ENCODE results near the gene PPP1R3A.
"Not testable (repeated sequence)": the region's sequence is repeated elsewhere in the genome, so short reads cannot be mapped to it uniquely, and the experiment has no call there.

Gene PPP1R3A

DNA sequence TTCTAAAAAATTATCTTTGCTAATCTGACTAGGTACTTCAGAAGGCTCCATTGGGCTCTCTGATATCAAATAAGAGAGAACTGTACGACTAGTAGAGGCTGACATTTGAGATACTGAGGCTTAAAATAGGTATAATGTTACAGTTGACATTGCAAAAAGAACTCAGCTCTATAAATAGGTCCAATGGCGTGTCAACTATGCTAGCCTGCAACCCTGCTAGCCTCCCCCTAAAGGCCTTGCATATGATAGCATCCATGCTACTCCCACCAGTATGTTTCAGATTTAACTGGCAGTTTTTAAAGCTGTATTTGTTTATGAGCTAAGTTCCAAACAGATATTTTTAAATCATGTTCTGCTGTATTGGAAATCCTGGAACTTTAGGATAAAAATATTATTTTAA is at the start of gene PPP1R3A:
TSS of gene PPP1R3A (minus strand) at position 64 of the 400 bp plus-strand sequence. CDS start at position 51, 13 bp downstream.
- no peak for DNase-seq

DNA sequence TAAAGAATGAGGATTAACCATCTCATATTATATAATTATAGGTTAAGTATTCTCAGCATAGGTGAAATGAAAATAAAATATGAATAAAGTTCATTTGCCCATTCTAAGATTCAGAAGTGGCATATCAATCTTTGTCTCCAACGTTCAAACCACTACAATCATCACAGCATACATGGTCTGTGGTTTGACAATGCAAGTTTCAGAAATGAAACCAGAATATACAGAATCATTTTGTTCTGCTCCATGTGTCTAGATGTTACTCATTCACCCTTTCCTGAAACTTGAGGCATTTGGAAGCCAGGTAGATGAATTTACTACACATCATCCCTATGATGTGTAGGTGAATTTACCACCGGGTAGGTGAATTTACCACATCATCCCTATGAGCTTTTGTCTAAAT is 44.5 kb upstream of the PPP1R3A start:
- DNase-seq, result no peak

GRCh38 chr7:113959910-113960309 is 41.1 kb upstream of the PPP1R3A start:
- no peak for DNase-seq

- DNase-seq, result no peak
Observed at GRCh38 chr7:113955157-113955556, 36.3 kb upstream of the PPP1R3A start.

- no peak for DNase-seq
Observed at GRCh38 chr7:113953553-113953952, 34.7 kb upstream of the PPP1R3A start.

DNA sequence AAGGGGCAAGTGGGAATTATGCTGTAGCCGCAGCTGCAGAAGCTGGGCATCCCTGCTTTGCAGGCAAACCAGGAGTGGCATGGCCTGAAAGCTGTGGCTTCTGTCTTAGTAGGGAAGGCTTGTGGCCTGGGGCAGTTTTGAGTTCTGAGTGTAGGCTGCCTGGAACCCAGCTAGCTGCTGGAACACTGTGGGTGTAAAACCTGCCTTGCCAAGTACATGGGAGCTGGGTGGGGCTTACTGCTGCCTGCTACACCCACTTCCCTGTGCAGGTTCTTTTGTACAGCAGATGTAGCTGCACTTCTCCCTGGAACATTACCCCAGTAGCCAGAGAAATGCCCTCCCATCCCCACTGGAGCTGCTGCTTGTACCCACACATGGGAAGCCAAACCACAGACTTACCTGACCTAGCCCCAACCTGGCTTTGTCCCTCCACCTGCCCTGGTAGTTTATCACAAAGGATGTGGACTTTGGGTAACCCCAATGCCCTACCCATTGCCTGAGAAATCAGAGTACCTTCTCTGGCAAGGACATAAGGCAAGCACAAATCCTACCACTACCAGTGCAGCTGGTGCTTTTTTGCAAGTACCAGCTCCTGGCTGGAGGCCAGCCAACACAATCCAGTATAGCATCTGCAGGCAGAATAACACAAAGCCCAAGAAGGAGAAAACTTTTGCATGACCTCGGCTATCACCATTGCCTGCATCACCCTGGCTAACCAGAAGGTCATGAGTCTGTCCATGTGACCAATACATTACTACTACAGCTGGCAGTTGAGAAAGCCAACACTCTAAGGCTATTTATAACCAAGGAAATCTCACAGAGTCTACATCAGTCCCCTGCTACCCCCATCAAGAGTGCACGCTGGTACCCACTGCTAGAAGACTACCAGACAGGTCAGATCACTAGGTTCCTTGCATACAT is 26.5 kb upstream of the PPP1R3A start:
- DNase-seq, result no peak

DNA sequence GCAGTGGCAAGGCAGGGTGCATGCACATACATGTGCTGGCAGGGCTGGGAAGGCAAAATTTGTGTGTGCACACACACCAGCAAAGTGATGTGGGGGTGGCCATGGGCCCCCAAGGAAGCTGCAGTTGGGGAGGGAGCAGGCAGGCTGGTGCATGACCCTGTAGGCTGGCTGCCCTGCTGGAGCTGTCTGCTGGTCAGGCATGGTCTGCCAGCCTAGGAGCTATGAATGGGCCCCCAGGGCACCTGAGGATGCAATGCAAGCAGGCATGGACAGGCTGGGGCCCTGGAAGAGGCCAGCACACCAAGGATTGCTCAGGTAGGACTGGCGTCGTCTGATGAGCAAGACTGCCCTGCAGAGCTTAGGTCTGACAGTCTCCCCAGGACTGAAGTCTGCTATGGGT is 18.2 kb upstream of the PPP1R3A start:
- no peak for DNase-seq

DNA sequence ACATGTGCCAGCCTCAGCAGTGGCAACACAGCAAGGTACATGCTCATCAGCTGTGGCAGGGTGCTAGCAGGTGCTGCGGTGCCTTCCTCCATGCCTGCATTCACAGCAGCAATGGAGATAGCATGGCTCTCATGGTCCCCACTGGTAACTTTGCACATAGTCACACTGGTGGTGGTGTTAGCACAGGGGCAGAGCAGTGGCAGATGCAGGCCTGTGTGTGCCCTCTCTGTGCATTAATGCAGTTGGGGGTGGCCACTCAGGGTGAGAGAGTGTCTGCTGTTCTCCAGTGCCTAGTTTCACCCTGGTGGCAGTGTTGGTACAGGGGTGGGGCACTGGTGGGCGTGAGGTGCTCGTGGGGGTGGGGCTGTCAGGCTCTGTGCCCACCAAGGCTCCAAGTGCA is 17.7 kb upstream of the PPP1R3A start:
- DNase-seq, result no peak

DNA sequence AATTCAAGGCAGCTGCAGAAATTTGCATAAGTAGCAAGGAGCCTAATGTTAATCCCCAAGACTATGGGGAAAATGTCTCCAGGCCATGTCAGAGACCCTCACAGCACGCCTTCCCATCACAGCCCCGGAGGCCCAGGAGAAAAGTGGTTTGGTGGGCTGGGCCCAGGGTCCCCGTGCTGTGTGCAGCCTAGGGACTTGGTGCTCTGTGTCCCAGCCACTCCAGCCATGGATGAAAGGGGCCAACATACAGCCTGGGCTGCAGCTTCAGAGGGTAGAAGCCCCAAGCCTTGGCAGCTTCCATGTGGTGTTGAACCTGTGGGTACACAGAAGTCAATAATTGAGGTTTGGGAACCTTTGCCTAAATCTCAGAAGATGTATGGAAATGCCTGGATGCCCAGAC is 10.6 kb upstream of the PPP1R3A start:
- DNase-seq, result not testable (repeated sequence)

DNA sequence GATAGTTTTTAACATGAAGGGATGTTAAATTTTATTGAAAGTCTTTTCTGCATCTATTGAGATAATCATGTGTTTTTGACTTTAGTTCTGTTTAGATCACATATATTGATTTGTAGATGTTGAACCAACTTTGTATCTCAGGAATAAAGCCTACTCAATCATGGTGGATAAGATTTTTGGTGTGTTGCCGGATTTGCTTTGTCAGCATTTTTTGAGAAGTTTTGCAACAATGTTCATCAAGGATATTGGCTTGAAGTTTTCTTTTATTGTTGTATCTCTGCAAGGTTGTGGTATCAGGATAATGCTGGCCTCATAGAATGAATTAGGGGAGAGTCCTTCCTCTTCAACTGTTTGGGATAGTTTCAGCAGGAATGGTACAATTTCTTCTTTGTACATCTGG is 9.3 kb upstream of the PPP1R3A start:
- no peak for DNase-seq

DNA sequence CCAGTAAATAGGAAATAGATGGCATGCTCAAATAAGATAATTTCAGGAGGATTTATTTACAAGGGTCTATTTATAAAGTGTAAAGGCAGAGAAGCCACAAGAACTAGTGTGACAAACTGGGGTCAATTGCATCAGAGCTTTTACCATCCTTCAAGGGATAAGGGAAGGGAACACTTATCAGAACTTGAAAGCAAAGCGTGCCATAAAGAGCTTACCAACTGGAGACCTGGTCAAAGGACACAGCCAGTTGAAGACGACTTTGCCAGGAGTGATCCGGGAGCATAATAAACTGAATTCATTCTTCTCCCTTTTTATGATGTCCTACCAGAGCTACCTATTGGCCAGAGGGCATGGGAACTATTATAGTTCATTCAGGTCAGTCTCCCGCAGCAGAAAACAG is 3.2 kb upstream of the PPP1R3A start:
- DNase-seq, result no peak

DNA sequence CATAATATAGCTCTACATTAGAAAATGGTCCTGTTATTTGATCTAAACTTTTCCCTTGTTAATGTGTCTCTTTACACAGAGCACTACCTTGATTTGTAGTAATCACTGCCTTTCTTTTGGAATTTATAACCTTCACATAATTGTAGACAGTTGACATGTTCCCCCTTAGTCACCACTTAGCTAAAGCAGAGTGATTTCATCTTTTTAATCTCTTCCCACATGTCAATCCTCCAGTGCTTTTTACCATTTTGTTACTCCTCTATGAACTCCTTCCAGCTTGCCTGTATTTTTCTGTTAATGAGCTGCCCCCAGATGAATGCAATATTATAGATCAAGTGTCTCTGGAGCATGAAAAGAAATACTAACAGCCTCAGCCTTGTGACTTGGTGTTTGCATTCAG is 2.6 kb upstream of the PPP1R3A start:
- DNase-seq, result no peak

DNA sequence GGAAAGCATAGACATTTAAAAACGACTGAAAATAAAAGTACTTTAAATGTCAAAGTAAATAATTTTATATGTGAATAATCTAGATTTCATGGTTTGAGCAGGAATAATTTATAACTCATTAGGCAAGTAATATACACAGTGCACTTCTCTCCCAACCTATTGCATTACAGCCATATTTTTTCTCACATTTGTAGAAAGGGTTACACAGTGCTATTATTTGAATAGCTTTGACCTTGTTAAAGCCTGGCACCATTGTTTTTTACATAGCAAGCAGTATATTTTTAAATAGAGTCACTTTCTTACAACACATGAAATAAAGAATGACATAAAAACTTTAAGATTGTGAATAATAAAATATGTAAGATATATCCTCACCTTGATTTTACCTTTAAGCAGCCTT is 969 bp downstream of the PPP1R3A start:
- DNase-seq, result no peak

DNA sequence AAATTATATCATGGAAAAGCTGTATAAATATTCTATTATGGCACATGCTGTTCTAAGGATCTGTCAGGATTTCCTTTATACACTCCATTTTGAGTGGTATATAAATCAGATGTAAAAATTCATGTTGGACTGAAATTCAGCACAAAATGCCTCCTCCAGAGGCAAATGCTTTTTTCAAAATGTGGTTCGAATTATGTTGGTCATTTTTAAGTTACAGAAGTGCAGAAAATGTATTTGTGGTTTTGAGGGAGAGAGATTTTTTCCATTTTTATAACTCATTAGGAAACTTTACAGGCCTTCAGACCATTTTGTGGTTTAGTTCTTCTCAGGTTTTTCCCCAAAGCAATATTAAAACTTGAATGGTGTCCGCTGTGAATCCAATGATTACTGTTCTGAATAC is 2.9 kb downstream of the PPP1R3A start:
- DNase-seq, result no peak

- no peak for DNase-seq
Observed at GRCh38 chr7:113912876-113913275, 5.9 kb downstream of the PPP1R3A start.

- DNase-seq, result no peak
Observed at GRCh38 chr7:113907617-113908016, 11.2 kb downstream of the PPP1R3A start.

DNA sequence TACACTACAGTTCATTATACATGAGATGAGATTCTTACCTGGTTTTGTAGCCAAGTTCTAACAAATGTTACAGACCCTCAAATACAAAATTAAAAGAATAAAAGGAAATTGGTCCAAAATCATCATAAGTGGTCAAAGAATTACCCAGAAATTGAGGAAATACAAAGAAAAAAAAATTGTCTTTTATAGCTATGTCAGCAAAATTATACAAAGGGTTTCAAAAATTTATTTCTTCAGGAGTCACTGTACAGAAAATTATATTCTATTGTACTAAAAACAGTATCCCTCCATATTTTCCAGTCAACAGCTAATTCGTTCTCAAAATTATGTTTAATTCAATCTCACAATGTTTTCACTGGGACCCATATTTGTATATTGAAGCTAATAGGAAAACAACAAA is 14.3 kb downstream of the PPP1R3A start:
- no peak for DNase-seq

DNA sequence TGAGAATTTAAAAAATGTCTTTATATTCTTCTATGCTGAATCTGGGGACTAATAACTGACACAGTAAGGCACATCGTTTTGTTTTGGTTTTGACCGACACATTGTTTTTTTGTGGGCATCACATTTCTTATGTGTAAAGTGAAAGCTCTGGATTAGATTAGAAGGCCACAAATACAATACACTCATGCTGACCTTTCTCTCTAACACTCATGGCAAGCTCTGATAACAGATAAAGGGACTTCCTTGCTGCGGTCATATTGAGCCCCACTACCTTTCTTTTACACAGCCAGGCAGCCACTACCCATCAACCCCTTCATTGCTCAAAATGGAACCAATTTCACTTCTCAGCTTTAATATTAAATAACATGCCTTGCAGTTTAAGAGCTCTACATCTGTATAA is 26.0 kb downstream of the PPP1R3A start:
- DNase-seq, result no peak

GRCh38 chr7:113891828-113892227 is 27.0 kb downstream of the PPP1R3A start:
- DNase-seq, result no peak

DNA sequence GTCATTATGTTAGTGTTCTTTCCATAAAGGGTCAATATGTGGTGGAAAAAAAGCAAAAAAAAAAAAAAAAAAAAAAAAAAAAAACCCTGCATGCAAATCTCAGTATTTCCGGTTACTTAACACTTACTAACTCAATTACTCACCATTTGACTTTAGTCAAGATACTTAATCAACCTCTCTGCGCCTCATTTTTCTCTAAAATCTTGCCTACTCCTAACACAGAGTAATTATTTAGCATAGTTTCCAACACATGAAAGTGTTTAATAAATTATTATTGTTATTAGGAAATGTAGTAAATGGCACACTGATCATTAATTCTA is 27.8 kb downstream of the PPP1R3A start:
- no peak for DNase-seq

DNA sequence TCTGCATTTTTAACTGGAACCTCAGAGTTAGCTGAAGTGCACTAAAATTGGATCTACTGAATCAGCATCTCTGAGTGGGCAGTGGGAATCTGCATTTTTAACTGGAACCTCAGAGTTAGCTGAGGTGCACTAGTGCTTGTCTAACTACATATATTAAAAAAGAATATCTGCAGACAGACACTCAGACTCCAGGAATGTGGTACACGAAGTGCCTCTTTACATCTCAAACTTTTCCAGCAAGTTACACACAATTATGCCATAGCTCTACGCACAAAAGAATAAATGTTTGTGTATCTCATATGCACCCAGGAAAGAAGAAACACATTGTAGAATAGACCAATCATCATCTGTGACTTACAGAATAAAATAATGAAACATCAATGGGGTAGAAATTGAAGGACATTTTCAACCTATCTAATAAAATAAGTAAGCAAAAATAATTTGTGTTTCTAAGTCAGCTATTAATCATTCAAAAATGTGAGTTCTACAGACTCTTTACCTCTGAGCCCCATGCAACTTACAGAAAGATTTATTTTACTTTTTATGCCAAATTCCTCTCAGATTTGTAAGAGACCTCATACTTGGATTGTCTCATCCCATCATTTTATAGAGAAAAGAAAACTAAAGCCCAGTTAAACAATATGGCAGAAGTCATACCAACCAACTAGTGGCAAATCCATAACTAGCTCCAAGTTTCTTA is 28.3 kb downstream of the PPP1R3A start:
- no peak for DNase-seq

DNA sequence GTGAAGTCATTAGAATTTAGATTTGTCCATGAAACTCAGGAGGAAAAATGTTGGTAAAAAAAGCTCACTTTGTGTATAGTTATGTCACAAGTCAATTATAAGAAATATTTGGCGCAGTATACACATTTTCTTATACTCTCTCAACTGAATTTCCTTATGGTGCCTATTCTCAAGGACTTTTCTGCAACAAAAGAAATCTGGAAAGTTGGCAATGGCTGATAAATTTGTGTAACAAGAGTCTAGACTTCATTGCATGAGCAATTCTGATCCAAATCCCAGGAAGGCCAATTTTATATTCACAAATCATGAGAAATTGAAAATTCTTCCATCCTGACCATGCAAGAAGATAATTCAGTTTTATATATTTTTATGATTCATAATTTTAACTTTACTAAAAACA is 35.7 kb downstream of the PPP1R3A start:
- DNase-seq, result no peak

DNA sequence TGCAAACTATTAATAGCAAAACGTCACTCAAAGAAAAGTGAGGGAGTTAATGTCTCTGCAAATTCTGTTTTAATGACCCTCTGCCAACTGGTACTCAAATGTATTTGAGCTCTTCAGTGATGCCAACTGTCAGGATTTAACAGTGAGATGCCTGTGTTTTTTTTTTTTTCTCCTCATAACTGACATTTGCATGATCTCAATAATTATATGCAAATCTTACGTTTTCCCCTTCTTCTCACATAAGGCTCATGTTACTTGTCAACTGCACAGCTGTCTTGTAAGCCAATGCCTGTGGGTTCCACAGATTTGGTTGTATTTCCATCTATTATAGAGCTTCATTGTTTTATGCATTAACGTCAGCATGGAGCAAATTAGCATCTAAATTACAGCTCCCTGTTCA is 38.2 kb downstream of the PPP1R3A start:
- DNase-seq, result no peak

- no peak for DNase-seq
Observed at GRCh38 chr7:113878394-113878992, 40.3 kb downstream of the PPP1R3A start.
